NCI-H2081 treated with DMSO at 0.1 percent for 48 hours (cell line): ENCODE results near the gene CCDC102B.
"Not testable (repeated sequence)": the region's sequence is repeated elsewhere in the genome, so short reads cannot be mapped to it uniquely, and the experiment has no call there.

Experiments used
- DNase-seq: peaks from one replicate; lab custom pipeline; 2025; lab: John Stamatoyannopoulos, UW

The CCDC102B gene

GRCh38 chr18:68979737-68980136, 181.9 kb downstream of the CCDC102B start:
- DNase-seq = no peak

DNA sequence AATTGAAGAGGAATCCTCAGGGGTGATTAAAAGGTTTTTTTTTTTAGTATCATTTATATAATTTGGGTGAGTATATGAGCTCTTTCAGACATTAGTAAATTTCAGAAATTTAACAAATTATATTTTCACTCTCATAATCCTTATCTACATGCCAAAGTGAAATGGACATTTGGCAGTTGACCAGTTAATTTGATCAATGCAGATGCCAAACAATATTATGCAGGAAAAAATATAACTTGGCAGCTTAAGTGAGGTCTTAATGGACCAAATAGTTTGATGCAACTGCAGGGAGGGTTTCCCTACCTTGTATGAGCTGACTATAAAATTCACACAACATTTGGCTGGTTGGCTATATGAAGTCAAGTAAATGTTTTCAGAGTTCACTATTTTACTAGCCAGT, 185.2 kb downstream of the CCDC102B start:
- DNase-seq = no peak

- DNase-seq = no peak
Measured at GRCh38 chr18:68984342-68984741, 186.5 kb downstream of the CCDC102B start.

DNA sequence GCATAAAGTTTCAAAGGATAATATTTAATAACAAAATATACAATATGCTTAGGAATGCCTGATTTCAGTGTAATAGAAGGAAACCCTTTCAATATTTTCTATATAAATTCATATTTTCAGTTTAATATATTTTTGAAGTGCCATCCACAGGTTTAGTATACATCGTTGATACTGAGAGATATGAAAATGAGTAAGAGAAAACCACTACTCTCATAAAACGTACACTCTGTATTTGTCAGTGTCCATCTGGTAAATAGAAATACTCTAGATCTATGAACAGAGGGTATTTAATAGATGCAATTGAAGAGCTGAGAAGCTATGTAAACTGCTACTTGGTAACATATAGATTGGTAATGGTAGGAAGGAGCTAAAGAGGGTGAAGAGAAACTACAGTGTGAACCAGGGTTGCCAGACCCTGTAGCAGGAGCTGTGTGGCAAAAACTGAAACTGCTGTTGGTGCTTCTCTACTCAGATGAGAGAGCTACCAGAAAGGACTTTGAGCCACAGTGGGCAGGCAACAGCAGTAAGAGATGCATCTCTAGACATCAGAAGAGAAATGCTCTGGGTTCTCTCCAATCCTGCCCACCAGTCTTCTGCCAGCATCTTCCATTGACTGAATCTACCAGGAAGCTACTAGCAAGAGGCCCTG, 187.4 kb downstream of the CCDC102B start:
- no peak for DNase-seq

- no peak for DNase-seq
Measured at GRCh38 chr18:68991286-68991685, 193.4 kb downstream of the CCDC102B start.

- no peak for DNase-seq
Measured at GRCh38 chr18:68992719-68993482, 195.0 kb downstream of the CCDC102B start.

DNA sequence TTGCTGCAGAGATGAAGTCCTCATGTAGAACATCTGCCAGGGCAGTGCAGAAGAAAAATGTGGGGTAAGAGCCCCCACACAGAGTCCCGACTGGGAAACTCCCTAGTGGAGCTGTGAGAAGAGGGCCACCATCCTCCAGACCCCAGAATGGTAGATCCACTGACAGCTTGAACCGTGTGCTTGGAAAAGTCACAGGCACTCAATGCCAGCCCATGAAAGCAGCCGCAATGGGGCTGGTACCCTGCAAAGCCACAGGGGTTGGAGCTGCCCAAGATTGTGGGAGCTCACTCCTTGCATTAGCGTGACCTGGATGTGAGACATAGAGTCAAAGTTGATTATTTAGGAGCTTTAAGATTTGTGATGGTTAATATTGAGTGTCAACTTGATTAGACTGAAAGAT, 197.8 kb downstream of the CCDC102B start:
- DNase-seq = no peak

- DNase-seq = no peak
Measured at GRCh38 chr18:68997845-68998244, 200.0 kb downstream of the CCDC102B start.

GRCh38 chr18:69000366-69000765, 202.5 kb downstream of the CCDC102B start:
- DNase-seq = no peak

- no peak for DNase-seq
Measured at GRCh38 chr18:69002233-69002632, 204.4 kb downstream of the CCDC102B start.

DNA sequence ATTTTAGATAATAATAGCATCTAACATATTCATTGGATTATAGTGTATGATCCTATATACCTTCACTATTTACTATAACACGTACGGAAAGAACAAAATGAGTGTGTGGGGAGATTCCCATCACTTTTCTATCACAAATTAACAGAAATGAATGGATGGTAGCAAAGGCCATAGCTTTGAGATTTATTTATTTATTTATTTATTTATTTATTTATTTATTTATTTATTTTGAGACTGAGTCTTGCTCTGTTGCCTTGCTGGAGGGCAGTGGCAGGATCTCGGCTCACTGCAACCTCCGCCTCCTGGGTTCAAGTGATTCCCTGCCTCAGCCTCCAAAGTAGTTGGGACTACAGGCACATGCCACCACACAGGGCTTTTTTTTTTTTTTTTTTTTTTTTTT, 208.3 kb downstream of the CCDC102B start:
- DNase-seq = not testable (repeated sequence)

DNA sequence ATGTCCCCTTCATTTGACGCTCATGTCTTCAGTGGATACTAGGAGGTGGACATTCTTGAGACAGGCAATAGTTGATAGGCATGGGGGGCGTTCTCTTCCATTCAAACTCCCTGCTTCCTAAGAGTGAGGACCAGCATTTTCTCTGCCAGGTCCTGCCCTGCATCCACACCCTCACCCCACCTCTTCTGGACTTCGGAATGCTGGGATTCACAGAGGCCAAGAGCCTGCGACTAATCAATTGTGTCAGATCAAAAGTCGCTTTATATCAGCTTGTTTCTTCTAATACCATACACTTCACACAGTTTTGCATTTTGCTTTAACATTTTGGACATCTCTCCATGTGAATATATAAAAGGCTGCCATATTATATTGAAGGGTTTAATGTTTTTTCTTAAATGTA, 210.7 kb downstream of the CCDC102B start:
- no peak for DNase-seq

DNA sequence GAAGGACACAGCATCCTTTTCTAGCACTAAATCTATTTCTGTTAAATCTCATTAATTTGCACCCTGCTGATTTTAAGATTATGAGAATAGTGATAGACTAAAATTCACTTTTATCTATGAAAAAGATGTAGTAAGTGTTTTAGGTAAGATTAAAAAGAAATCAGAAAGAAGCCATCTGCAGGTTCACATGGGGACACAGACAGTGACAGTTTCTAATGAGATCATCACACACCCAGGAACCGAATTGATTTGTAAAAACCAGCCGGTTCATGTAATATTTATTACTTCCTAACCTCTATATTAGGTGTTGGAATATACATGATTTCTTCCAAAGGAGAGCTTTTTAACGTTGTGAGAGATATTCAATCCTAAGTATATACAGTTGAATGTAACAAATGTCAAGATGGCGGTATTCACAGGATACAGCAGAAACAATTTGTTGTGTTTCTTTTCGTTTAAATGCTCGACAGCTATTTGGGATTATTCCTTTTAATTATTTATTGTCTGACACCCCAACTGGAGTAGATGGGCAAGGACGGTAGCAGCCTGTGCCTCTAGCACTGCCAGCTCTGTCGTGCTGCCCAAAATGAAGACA, 223.4 kb downstream of the CCDC102B start:
- no peak for DNase-seq

DNA sequence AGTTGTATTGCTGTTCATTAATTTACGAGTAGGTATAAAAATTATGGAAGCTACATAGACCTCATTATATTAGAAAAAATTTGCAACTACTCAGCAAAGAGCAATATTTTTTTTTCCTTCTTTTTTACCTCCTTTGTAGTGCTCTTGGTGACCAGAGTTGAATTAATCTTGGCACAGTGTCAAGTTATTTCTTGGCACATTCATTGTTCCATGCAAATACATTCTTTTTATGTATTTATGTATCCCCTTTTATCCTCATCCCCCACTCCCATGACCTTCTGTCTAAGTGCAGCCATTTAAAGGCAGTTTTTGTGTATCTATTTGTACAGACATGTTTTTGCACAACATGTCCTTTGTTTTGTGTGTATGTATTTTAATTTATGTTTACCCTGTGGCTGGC, 224.5 kb downstream of the CCDC102B start:
- no peak for DNase-seq

- no peak for DNase-seq
Measured at GRCh38 chr18:69031571-69031970, 233.7 kb downstream of the CCDC102B start.

GRCh38 chr18:69032009-69032408, 234.1 kb downstream of the CCDC102B start:
- no peak for DNase-seq

GRCh38 chr18:69035756-69036155, 237.9 kb downstream of the CCDC102B start:
- DNase-seq = no peak

- no peak for DNase-seq
Measured at GRCh38 chr18:69044215-69044614, 246.3 kb downstream of the CCDC102B start.

- DNase-seq = no peak
Measured at GRCh38 chr18:69064063-69064462, 266.2 kb downstream of the CCDC102B start.

DNA sequence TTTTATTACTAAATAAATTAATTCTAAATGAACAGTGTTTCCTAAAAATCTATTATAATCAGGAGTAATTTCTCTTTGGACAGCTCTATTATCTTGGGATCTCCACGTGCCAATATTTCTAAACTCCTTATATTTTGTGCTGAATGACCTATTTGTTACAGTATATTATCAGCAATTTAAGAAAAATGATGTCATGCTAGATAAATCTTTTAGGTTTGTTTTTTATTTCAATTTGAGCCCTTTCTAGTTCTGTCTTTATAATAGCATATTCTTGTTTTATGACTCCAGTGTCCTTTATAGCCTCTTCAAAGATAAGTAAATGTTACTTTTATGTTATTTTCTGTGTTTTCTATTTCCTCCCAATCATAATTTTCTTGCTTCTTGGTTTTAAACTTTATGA, 269.2 kb downstream of the CCDC102B start:
- DNase-seq = no peak

GRCh38 chr18:69071680-69072079, 273.8 kb downstream of the CCDC102B start:
- no peak for DNase-seq

DNA sequence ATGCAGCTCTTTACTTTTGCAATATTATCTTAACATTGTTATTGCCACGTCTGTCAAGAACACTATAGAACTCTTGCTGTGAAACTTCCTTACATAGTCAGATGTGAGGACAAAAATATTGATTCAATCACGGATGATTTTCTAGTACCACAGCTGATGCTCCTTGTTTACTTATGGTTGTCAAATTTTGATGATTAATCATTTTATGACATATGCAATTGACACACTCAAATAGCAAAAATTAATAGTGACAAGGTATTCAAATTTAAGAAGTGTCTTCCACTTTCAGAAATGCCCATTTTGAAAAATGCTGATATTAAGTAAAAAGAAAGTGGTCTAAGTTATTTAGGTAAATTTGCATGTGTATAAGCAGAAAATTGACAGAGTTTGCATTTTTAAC, 284.0 kb downstream of the CCDC102B start:
- DNase-seq = no peak

DNA sequence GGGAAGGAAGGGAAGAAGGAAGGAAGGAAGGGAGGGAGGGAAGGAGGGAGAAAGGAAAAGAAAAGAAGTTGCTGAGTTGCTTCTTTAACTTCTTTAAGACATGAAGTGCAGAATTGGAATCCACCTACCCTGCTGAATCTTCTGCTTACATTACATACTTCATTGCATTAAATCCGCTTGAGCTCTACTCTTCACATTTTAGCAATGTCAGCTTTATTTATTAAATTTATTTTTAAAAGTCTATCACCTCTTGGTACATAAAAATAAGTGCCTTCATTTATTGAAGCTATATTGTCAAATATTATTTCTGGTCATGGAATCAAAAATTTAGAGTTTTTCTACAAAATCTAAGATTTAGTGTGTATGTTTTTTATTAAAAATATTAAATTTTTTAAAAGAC, 284.6 kb downstream of the CCDC102B start:
- DNase-seq = no peak
